Activated naive CD4-positive, alpha-beta T cell treated with anti-CD3 and anti-CD28 coated beads, Interleukin-2, amount 50 U/mL, for 72 hours (primary cell): ENCODE data around the gene LGALS3. TPM values are rescaled to one million over a fixed set of nuclear protein-coding genes. Genes with fewer than 3 reads are reported as not detected.

Experiments used
- ATAC-seq, 2 donors: fragments of 150-1000 bp; cut with Tn5 transposase; 2 replicates each; pipeline ENCODE4 v1.10.0; 2021; ENCODE audit warnings: mild to moderate bottlenecking in 2 of 2, moderate library complexity in 2 of 2
- DNase-seq, 2 donors: peaks; one replicate each; pipeline ENCODE4 v3.0.0; 2021 to 2022; ENCODE audit warnings: low spot score in 2 of 2
- H3K27ac Mint-ChIP-seq, 2 donors: one replicate each; pipeline ENCODE4 v1.8.0; 2022; ENCODE audit warnings: mild to moderate bottlenecking in 2 of 2, mixed read lengths in 2 of 2
- H3K36me3 Mint-ChIP-seq, 2 donors: one replicate each; pipeline ENCODE4 v1.8.0; 2022; ENCODE audit warnings: mixed read lengths in 2 of 2
- H3K9me3 Mint-ChIP-seq, 2 donors: one replicate each; pipeline ENCODE4 v1.8.0; 2022; ENCODE audit warnings: mixed read lengths in 2 of 2
- total RNA-seq, 2 donors: library from RNA; stranded (reverse); gene quantifications; one replicate each; pipeline ENCODE4 v1.2.3, GENCODE V29; 2022

The LGALS3 gene
- total RNA-seq, 2 donors from 2014 or later: 1.6 to 8.9 TPM

DNA sequence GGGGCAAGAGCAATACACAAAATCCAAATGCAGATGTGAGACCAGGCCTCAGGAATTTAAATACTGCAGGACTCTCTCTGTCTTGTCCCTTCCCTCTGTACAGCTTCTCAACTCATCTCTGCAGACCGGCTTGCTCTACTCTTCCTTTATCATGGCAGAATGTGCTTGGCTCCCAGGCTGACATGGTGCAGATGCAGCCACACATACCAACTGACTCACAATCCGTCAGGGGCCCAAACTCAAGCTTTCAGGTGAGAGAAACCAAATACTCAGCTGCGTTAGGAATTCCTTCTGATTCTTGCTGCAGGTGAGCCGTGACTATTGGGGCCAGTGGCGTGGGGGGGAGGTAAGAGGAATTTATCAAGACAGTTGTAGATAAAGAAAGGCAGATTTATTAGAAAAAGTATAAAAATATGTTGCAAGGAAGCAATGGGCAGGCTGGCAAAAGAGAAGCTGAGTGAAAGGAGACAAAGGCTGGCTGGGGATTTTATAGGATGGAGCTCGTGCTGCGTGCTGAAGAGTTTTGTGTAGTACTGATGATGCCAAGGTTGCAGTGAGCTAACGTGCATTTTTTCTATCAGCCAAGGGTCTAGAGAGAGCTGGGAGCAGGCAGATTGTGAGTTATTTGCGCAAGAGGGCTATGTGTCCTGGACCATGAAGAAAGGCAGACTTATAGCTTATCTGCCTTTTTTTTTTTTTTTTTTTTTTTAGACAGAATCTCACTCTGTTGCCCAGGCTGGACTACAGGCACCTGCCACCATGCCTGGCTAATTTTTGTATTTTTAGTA, 5.0 kb upstream of the LGALS3 start:
- ATAC-seq (no peak), DNase-seq (no peak)
- H3K36me3 Mint-ChIP-seq: no peaks in the 10 kb centered on the region
- H3K27ac Mint-ChIP-seq: no peak overlapping the region
- no peaks in the 10 kb centered on the region for H3K9me3 Mint-ChIP-seq

DNA sequence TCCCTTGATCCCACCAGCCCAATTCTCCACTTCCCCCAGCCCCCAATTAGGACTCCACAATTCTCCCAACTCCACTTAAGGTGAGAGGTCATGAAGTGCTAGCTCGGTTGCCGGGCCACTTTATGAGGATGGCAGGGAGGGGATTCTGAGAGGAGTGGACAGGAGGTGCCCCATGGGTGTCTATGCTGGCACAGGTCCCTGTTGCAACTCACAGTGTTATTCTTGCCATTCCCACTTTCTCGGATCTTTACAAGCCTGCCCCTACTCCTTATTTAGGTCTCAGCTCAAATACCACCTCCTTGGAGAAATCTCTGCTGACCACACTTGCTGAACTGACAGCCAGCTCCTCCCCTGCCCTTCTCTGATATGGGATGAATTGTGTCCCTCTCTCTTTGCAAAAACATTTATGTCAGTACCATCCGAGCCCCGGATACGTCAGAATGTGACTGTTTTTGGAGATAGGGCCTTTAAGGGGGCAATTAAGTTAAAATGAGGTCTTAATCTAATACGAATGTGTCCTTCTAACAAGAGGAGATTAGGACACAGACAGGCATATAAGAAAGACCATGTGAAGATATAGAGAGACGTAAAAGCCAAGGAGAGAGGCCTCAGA, 4.2 kb upstream of the LGALS3 start:
- H3K36me3 Mint-ChIP-seq: no peaks in the 10 kb centered on the region
- H3K9me3 Mint-ChIP-seq: no peaks in the 10 kb centered on the region
- DNase-seq: no peak
- no peak for ATAC-seq
- no peak overlapping the region for H3K27ac Mint-ChIP-seq

DNA sequence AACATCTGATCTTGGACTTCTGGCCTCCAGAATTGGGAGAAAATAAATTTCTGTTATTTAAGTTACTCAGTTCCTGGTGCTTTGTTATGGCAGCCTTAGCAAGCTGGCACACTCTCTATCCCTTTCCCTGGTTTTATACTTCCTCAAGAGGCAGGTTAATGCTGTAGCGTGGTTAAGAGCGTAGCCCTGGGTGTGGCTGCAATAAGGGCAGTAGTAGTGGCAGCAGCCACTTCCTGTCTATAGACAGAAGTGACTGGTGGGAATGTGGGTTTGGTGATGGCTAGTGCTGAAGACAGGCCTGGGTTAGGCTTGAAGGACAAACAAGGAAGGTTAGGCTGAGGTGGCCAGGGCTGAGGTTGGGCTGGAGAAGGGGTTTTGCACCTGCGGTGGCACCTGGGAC, 3.6 kb upstream of the LGALS3 start:
- ATAC-seq: peak in 1 of 2 donors; percentile 36
- H3K36me3 Mint-ChIP-seq: no peaks in the 10 kb centered on the region

DNA sequence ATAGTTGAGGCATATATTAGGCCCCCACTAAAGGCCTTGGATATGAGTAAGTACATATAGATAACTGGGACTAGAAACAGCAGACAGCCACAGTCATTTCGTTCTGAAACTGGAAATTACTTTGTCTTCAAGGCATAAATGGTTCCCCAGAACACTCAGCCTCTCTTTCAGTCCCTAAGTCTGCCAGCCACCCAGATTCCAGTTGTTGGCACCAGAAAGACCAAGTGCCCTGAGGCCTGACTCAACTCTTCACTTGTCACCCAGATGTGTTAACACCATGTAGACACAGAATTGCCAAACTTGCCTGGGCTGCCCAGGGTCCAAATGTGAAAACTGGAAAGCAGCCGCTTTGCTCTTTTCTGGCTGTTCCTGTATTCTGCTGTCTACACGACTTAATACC, 3.0 kb upstream of the LGALS3 start:
- Mint-ChIP-seq H3K27ac (no peak overlapping the region), H3K9me3 (no peaks in the 10 kb centered on the region), H3K36me3 (no peaks in the 10 kb centered on the region)
- ATAC-seq (peak in 1 of 2 donors; percentile 40), DNase-seq (no peak)

More for the DNA sequence above, 3.6 kb upstream of the LGALS3 start:
- H3K27ac Mint-ChIP-seq: no peak overlapping the region
- no peak for DNase-seq
- H3K9me3 Mint-ChIP-seq: no peaks in the 10 kb centered on the region

DNA sequence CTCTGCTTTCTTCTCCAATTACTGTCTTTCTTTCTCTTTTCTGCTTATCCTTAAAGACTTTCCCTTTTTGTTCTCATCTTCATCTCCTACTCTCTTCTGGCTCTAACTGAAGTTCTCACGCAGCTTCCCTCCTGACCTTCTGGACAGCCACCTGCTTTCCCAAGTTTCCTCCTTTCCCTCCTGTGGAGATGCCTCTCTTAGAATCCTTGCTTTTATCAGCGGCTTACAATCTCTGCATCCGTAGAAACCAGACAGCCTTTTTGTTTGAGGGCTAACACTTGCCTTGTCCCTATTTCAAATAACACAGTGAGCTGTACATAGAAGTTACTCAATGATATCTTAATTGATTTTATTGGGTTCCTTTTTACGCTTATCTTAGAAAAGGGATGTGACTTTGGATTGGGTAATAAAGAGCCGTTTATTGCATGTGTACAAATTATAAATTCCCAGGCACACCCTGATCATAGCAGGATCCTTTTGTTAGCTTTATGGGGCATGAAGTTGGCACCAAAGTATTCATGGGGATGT, 2.1 kb upstream of the LGALS3 start:
- Mint-ChIP-seq H3K27ac (no peak overlapping the region), H3K36me3 (no peaks in the 10 kb centered on the region), H3K9me3 (no peaks in the 10 kb centered on the region)
- no peak for DNase-seq
- ATAC-seq: no peak

DNA sequence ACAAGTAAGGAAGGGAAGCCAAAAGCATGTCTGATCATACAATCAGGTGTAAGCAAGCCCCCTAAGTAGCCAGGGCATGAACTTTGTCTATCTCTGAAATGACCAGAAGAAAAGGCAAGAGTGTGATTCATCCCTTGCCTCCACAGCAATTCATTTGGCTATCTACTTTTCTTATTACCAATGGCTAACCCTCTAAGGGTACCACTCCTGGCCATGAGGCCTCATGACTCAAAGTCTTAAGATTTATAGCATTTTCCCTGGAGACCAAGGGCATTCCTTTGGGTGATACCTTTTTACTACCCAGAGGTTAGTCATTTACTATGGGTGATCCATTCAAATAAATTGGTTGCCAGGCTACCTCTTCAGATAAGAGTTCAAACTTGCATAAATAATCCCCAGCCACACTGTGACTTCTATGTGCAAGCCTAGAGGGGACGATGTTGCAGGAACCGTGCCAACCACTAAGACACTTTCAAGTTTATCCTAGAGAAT, 1.5 kb upstream of the LGALS3 start:
- DNase-seq: no peak
- Mint-ChIP-seq H3K27ac (no peak overlapping the region), H3K36me3 (no peaks in the 10 kb centered on the region), H3K9me3 (no peaks in the 10 kb centered on the region)
- no peak for ATAC-seq

DNA sequence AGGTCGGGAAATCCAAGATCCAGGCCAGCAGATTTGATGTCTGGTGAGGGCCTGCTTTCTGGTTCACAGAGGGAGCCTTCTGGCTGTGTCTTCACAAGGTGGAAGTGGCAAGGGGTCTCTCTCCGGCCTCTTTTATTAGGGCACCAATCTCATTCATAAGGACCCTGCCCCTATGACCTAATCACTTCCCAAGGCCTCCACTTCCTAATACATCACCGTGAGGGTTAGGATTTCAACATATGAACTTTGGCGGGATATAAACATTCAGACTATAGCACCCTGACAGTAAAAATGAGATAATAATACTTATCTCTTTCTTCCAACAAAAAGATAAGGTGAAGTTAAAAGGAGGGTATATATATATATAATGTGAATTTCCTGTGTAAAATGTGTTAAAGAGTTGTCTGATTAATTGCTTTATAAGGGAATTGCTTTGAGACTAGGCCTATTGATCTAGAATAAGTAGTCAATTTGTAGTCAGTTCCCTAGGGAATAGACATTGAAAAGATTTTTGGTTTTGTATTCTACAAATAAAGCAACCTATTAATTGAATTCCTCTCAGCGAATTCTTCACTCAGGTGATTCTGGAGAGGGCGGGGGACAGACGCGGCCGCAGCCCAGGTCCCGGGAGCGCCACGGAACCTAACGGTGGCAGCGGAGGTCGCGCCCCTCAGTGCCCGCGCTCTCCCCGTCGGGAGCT, 516 bp upstream of the LGALS3 start:
- H3K36me3 Mint-ChIP-seq: no peaks in the 10 kb centered on the region
- ATAC-seq: no peak
- no peak overlapping the region for H3K27ac Mint-ChIP-seq
- DNase-seq: no peak
- H3K9me3 Mint-ChIP-seq: no peaks in the 10 kb centered on the region

DNA sequence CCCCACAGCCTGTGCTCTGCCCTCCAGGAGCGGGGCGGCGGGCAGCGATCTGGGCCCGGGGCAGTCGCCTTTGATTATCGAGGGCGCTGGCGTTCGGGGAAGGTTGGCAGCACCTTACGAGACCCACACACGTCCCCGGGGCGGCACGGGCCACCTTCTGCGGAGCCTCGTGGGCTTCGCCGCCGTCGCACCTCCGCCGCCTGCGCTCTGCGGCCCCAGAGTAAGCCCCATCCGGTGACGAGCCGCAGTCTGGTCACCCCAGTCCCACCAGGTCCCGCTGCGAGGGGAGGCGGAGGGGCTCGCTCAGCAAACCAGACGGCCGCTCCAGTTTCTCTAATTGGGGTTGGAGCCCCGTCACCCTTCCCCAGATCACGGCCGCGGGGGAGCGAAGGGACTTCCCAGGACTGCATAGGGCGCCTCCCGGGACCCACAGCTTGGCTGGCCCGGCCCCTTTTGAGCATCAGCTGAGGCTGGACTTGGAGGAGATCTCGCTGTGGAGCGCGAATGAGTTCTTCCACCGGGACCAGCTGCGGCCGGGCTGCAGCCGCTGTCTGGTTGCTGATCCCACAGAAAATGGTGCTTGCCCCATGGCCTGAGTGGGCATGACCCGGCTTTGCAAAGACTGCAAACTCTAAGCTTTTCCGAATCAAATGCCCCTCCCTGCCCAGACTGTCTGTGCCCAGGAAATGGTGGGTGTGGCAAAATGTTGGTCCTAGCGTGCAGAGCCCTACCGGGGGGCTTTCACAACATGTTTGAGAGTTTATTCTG, 560 bp downstream of the LGALS3 start:
- ATAC-seq (peak; percentile 70 to 79), DNase-seq (peak in 1 of 2 donors; percentile 34)
- no peak overlapping the region for H3K27ac Mint-ChIP-seq
- H3K36me3 Mint-ChIP-seq: no peaks in the 10 kb centered on the region
- H3K9me3 Mint-ChIP-seq: no peaks in the 10 kb centered on the region

DNA sequence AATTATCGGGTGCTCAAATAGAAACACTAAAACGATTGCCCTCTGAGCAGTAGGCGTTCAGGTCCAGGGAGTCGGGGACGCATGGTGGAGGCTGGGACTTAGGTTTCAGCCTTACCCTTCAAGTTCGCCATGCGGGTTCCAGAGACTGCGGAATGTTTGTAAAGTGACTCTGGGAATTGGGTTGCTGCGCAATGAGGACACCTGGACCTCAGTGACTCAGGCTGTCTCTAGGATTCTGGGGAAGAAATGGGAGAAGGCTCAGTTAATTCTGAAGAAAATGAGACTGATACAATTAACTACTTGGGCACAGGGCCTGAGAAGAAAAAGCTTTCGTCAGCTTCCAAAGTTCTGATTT, 1.1 kb downstream of the LGALS3 start:
- Mint-ChIP-seq H3K36me3 (no peaks in the 10 kb centered on the region), H3K27ac (no peak overlapping the region), H3K9me3 (no peaks in the 10 kb centered on the region)
- no peak for DNase-seq
- ATAC-seq: no peak

DNA sequence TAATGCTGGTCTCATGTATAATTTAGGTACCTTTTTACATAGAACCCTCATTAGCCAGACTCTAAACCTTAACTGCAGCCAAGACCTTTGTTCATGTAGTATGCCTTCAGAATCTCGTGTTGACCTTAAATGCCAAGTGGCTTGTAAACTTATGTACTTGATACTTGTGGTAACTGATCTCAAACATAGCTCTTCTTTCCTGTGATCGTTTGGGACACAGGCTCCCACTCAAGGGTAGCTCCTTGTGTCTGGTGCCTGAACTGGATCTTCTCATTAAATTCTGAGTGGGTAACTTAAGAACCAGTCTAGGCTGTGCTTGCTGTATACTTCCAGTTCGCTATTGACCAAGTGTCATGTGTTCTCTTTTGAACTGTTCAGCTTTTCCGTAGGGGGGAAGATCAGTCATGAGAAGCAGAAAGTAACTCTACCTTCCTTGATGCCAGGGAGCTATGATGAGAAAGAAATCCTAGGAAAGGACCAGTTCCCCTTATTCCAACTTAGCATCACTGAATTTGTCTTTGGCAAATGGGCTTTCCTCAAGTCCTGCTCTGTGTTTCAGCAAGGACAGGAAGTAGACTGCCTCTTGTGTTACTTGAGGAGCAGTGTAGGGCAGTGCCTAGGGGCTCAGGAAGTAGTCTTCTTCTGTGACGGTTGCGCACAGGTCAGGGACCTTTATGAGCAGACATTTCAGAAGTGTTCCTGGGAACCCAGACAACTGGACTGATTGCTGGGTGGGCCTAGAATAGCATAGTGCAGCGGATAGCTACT, 2.5 kb downstream of the LGALS3 start:
- ATAC-seq (no peak), DNase-seq (no peak)
- Mint-ChIP-seq H3K36me3 (no peaks in the 10 kb centered on the region), H3K9me3 (no peaks in the 10 kb centered on the region), H3K27ac (no peak overlapping the region)

DNA sequence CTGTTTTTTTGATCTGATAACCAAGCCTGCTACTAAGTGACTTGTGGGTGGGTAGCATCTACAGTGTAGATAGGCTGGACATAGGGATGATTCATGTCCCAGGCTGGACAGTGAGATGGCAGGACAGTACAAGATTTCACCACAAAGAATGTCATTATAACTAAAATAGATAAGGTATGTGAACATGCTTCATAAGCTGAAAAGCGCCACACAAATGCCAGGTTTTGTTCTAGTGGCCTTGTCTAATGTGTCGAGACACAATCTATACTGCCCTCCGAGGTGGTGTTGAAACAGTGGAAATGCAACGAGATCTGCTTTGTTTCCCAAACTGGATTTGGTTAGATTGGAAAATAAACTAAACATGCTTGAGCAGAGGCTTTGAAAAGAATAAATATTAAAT, 4.4 kb downstream of the LGALS3 start:
- ATAC-seq: no peak
- no peaks in the 10 kb centered on the region for H3K9me3 Mint-ChIP-seq
- H3K27ac Mint-ChIP-seq: no peak overlapping the region
- H3K36me3 Mint-ChIP-seq: no peaks in the 10 kb centered on the region
- no peak for DNase-seq

DNA sequence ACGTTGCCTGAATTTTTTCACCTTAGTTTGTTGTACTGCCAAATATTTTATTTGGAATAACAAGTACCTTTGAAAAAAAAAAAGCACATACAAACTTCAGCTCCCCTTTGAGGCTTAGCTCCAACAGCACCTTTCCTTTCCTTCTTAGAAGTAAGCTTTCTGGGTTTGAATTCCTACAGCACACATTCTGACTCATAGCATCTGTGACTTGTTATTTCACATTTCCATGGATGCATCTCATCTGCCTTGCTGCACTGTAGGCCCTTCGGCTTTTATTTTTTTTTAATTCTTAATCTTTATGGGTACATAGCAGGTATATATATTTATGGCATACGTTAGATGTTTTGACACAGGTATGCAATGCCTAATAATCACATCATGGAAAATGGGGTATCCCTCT, 7.2 kb downstream of the LGALS3 start:
- Mint-ChIP-seq H3K36me3 (peaks cover 0 to 10% of the 10 kb centered on the region in 2 donors), H3K27ac (no peak overlapping the region)
- ATAC-seq: no peak

DNA sequence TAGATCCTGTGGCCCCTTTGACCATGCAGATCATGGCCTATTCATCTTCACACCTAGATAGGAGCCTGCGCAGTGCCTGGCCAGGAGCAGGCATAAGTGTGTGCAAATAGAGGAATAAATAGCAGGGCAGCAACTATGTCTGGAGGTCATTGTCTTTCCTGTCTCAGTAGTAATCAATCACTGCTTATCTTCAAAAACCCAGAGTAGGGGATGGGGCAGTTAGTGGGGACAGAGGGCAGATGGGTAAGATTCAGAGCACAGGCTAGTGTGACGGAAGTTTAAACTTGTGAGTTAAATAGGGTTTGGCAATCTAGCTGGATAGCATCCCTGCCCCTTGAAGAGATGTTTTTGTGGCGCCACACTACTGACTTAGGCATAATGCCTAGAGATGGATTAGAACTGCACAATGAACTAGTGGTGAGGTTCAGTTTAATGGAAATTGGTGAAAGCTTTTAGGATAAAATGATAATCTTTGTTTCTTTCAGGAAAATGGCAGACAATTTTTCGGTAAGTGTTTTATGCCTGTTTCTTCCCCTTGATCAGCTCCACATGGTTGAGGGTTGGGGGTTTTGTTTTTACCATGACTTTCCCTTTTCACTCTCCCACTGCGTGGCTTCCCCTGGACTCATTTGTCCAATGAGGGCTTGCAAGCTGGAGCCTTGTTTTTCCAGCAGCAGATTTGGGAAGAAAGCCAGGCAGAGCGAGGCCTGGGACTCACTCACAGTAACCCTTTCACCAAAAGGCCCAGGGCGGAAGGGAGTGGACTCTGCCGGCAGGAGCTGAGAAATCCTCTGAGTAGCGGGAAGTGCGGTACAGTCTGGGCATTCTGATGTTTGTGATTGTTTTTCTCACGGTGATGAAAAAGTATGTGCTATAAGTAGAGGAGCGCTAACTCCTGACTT, 8.1 kb downstream of the LGALS3 start:
- H3K27ac Mint-ChIP-seq: peak overlapping the region in 1 of 2 donors; percentile 40
- no peak for DNase-seq
- H3K36me3 Mint-ChIP-seq: peaks cover 0 to 13% of the 10 kb centered on the region in 2 donors
- no peaks in the 10 kb centered on the region for H3K9me3 Mint-ChIP-seq
- no peak for ATAC-seq

More for the DNA sequence above, 7.2 kb downstream of the LGALS3 start:
- H3K9me3 Mint-ChIP-seq: no peaks in the 10 kb centered on the region
- no peak for DNase-seq

DNA sequence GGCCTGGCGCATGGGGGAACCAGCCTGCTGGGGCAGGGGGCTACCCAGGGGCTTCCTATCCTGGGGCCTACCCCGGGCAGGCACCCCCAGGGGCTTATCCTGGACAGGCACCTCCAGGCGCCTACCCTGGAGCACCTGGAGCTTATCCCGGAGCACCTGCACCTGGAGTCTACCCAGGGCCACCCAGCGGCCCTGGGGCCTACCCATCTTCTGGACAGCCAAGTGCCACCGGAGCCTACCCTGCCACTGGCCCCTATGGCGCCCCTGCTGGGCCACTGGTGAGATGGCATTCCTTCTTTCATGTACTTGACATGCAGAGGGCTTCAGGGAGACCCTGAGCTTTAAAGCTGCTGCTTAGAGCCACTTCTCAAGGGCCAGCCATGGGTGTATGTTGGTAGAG, 9.0 kb downstream of the LGALS3 start:
- ATAC-seq (no peak), DNase-seq (no peak)
- Mint-ChIP-seq H3K27ac (no peak overlapping the region), H3K9me3 (no peaks in the 10 kb centered on the region), H3K36me3 (peaks cover 0 to 17% of the 10 kb centered on the region in 2 donors)

DNA sequence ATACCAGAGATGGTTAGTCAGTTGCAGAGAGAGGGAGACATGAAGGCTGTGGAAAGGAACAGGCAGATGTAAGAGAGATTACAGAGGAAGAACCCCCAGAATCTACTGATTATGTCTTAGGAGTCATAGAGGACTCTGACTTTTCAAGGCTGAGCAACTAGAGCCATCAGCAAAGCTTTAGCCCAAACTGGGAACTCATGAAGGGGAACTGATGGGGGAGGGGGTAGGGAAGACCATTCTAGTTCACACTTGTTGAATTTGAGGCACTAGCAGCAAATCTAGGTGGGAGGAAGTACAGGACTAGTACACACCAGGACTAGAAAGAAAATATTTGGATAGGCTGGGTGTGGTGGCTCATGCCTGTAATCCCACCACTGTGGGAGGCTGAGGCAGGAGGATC, 10.1 kb downstream of the LGALS3 start:
- peaks cover 0 to 24% of the 10 kb centered on the region in 2 donors for H3K36me3 Mint-ChIP-seq
- no peak for DNase-seq
- no peak for ATAC-seq
- no peak overlapping the region for H3K27ac Mint-ChIP-seq
- H3K9me3 Mint-ChIP-seq: no peaks in the 10 kb centered on the region
